Naive thymus-derived CD4-positive, alpha-beta T cell (primary cell): ENCODE data around the gene CDK9. TPM values are rescaled to one million over a fixed set of nuclear protein-coding genes. Genes with fewer than 3 reads are reported as not detected.

Experiments used
- ATAC-seq: fragments of 150-1000 bp; cut with Tn5 transposase; 2 replicates; pipeline ENCODE4 v1.10.0; 2021; ENCODE audit warnings: mild to moderate bottlenecking, moderate library complexity
- CTCF ChIA-PET: fragments of 350-600 bp; sonication (Branson Sonifier 250); formaldehyde crosslinking; loops from one replicate; lab custom pipeline; 2021; ENCODE audit warnings: antibody characterized with exemption; lab: Charles Lee
- POLR2A ChIA-PET: fragments of 350-600 bp; sonication (Branson Sonifier 250); formaldehyde crosslinking; loops from one replicate; lab custom pipeline; 2021; ENCODE audit warnings: antibody characterized with exemption, inconsistent platforms; lab: Charles Lee
- DNase-seq, 9 donors: peaks; one replicate each; pipeline versions ENCODE4 v3.0.0 to v3.0.0-alpha.2; 2020 to 2022; ENCODE audit warnings: mixed read lengths in 1 of 9
- H3K27ac ChIP-seq: one replicate; pipeline ENCODE4 v1.7.0; 2013; ENCODE audit warnings: mild to moderate bottlenecking, low read depth, low read length, moderate library complexity
- H3K27me3 ChIP-seq, 2 donors: one replicate each; pipeline ENCODE4 v1.7.0; 2013; ENCODE audit warnings: low read length in 2 of 2, mild to moderate bottlenecking in 2 of 2, moderate library complexity in 2 of 2; ENCODE audit not compliant: control insufficient read depth in 2 of 2, insufficient read depth in 2 of 2
- H3K36me3 ChIP-seq, 3 experiments: 1 replicate in 2 of 3; 2 replicates in 1 of 3; pipeline ENCODE4 v1.7.0; 2013; ENCODE audit warnings: low read length in 3 of 3, mild to moderate bottlenecking in 3 of 3, moderate library complexity in 1 of 3; ENCODE audit not compliant: insufficient read depth in 3 of 3, control insufficient read depth in 2 of 3
- H3K4me1 ChIP-seq, 2 donors: one replicate each; pipeline ENCODE4 v1.7.0; 2013; ENCODE audit warnings: low read length in 2 of 2, mild to moderate bottlenecking in 2 of 2, moderate library complexity in 1 of 2; ENCODE audit not compliant: control insufficient read depth in 2 of 2, insufficient read depth in 2 of 2
- H3K4me3 ChIP-seq: 2 replicates; pipeline ENCODE4 v1.7.0; 2013; ENCODE audit warnings: mild to moderate bottlenecking, low read length
- H3K9me3 ChIP-seq, 3 experiments: 1 replicate in 2 of 3; 2 replicates in 1 of 3; pipeline ENCODE4 v1.7.0; 2013; ENCODE audit warnings: low read length in 3 of 3; ENCODE audit not compliant: control insufficient read depth in 2 of 3
- H3K27ac Mint-ChIP-seq, 9 donors: one replicate each; pipeline ENCODE4 v1.8.0; 2020 to 2022; ENCODE audit warnings: mixed read lengths in 9 of 9, mild to moderate bottlenecking in 8 of 9, moderate library complexity in 5 of 9, inconsistent platforms in 2 of 9
- H3K27me3 Mint-ChIP-seq, 5 donors: one replicate each; pipeline ENCODE4 v1.8.0; 2021 to 2022; ENCODE audit warnings: mixed read lengths in 5 of 5, mild to moderate bottlenecking in 1 of 5
- H3K36me3 Mint-ChIP-seq, 5 donors: one replicate each; pipeline ENCODE4 v1.8.0; 2020 to 2022; ENCODE audit warnings: mixed read lengths in 5 of 5, mild to moderate bottlenecking in 3 of 5, inconsistent platforms in 1 of 5
- H3K4me1 Mint-ChIP-seq, 7 donors: one replicate each; pipeline ENCODE4 v1.8.0; 2020 to 2022; ENCODE audit warnings: mixed read lengths in 7 of 7, mild to moderate bottlenecking in 3 of 7, inconsistent platforms in 1 of 7
- H3K4me3 Mint-ChIP-seq, 10 donors: one replicate each; pipeline ENCODE4 v1.8.0; 2020 to 2022; ENCODE audit warnings: mild to moderate bottlenecking in 10 of 10, mixed read lengths in 10 of 10, moderate library complexity in 6 of 10, inconsistent platforms in 2 of 10
- H3K9me3 Mint-ChIP-seq, 11 donors: one replicate each; pipeline ENCODE4 v1.8.0; 2020 to 2022; ENCODE audit warnings: mixed read lengths in 11 of 11, mild to moderate bottlenecking in 4 of 11, inconsistent platforms in 1 of 11, moderate library complexity in 1 of 11
- intact Hi-C, 2 donors: fragments of 100-400 bp; cut with micrococcal nuclease; formaldehyde crosslinking; loops; one replicate each; pipeline ENCODE4 v1.15.1; 2023
- polyA plus RNA-seq, 2 donors: library from polyadenylated mRNA; unstranded; fragments of 300-500 nt; fragmentation: Illumina TruSeq; gene quantifications; one replicate each; pipeline ENCODE4 v1.2.3, GENCODE V29; 2021
- total RNA-seq, 6 experiments: library from RNA in 5 of 6; stranded (reverse) in 5 of 6; gene quantifications; 1 replicate in 5 of 6; 2 replicates in 1 of 6; pipeline ENCODE4 v1.2.3 and lab custom pipeline; 2021 to 2026

CDK9 gene
- total RNA-seq (100 to 1,000 TPM; 110 to 135 (median 134) TPM), polyA plus RNA-seq (10 to 100 TPM; 37.5 to 65.9 TPM), total RNA-seq (lab: John Stamatoyannopoulos, UW) (109 reads per million, percentile 86 among the genes with 10 or more reads in this experiment)

DNA sequence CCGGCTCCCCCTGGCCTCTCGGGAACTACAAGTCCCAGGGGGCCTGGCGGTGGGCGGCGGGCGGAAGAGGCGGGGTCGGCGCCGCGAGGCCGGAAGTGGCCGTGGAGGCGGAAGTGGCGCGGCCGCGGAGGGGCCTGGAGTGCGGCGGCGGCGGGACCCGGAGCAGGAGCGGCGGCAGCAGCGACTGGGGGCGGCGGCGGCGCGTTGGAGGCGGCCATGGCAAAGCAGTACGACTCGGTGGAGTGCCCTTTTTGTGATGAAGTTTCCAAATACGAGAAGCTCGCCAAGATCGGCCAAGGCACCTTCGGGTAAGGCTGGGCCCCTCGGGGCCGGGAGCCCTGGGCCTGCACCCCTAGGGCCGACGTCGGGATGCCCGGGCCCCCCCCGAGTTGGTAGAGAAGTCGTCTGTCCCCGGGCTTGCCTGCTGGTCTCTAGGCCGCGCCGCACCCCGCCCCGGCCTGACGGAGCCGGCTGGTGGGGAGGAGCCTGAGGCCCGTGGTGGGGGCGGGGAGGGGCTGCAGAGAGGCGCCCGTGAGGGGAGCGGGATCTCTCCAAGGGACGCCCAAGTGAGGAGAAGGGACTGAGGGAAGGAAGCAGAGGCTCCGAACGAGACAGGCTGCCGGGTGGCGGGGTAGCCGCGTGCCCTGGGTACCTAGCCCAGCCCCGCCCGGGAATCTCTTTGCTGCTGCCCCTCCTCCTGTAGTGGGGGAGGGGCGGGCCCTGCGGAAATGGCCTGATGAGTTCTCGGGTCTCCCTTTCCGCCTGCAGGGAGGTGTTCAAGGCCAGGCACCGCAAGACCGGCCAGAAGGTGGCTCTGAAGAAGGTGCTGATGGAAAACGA is at the start of gene CDK9:
TSS of gene CDK9 (plus strand) at position 102 of the 840 bp plus-strand sequence. CDS start at position 217, 115 bp downstream.
- Mint-ChIP-seq H3K27me3 (no peaks in the 10 kb centered on the region), H3K9me3 (no peaks in the 10 kb centered on the region), H3K4me3 (peak within 1 kb of the TSS; percentile 89 to 95 (median 92)), H3K27ac (peak within 1 kb of the TSS; percentile 91 to 98 (median 96)), H3K36me3 (peaks cover 0 to 27% (median 19%) of the 10 kb centered on the region in 5 donors), H3K4me1 (peaks cover 34 to 69% (median 62%) of the 10 kb centered on the region in 7 donors)
- DNase-seq (peak; percentile 89 to 99 (median 95)), ATAC-seq (peak; percentile 75)
- Histone ChIP-seq H3K27ac (peak within 1 kb of the TSS; percentile 90), H3K4me1 (peaks cover 50 to 53% of the 10 kb centered on the region in 2 donors), H3K9me3 (no peaks in the 10 kb centered on the region), H3K36me3 (peaks cover 24 to 49% (median 35%) of the 10 kb centered on the region in 3 experiments), H3K27me3 (no peaks in the 10 kb centered on the region), H3K4me3 (peak within 1 kb of the TSS; percentile 80)
- ChIA-PET CTCF (interaction anchor here (0.6 to 3.0 kb wide), 10 partner anchors 11 to 170 kb away, joined by 3 to 16 read pairs (median 6); partner anchors contain the start of gene TOR2A), POLR2A (interaction anchor here (0.5 to 5.1 kb wide), 22 partner anchors 11 to 341 kb away, joined by 3 to 99 read pairs (median 5); partner anchors contain the start of genes ENG, PTRH1, ST6GALNAC4 and TOR2A)
- intact Hi-C loops: loop anchor here (1.0 to 5.0 kb wide), 21 partner anchors 10 to 536 kb away; partner anchors contain the start of genes FPGS (in 2 of the 2), NAIF1 (in 2 of the 2), SLC25A25 (in 2 of the 2) and TOR2A (in 2 of the 2)

DNA sequence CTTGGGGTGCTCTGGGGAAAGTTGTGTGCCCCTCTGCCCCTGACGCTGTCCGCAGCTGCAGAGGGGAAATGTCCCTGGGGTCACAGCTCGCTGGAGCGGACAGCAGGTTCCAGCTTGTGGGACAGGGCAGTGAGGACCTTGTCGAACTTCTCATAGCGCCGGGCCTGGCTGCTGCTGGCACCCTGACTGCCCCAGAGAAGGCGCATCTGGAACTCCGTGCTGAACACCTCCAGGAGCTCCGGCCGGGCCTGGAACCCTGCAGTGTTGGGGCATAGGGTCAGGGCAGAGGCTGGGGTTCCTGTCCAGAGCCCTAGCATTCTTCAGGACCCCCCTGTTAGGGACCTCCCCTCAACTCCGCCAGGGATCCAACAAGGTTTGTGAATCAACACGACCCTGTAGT is 47.2 kb upstream of the CDK9 start:
- H3K27me3 ChIP-seq: no peaks in the 10 kb centered on the region
- ChIA-PET CTCF (interaction anchor here (1.8 kb wide), 1 partner anchor 131 kb away, joined by 5 read pairs; no protein-coding TSS in a partner anchor), POLR2A (interaction anchor here (0.6 kb wide), 1 partner anchor 44 kb away, joined by 3 read pairs; no protein-coding TSS in a partner anchor)
- no peaks in the 10 kb centered on the region for H3K9me3 ChIP-seq
- Mint-ChIP-seq H3K36me3 (peaks cover 0 to 26% (median 7%) of the 10 kb centered on the region in 5 donors), H3K4me3 (no peak overlapping the region), H3K9me3 (peaks cover 0 to 4% (median 0%) of the 10 kb centered on the region in 11 donors), H3K4me1 (peaks cover 0 to 20% (median 15%) of the 10 kb centered on the region in 7 donors), H3K27ac (peak overlapping the region in 2 of 9 donors; percentile 55 to 89), H3K27me3 (no peaks in the 10 kb centered on the region)
- H3K4me3 ChIP-seq: no peak overlapping the region
- intact Hi-C loops: loop anchor here (10.0 kb wide), 2 partner anchors 326 to 794 kb away; partner anchors contain the start of genes NAIF1 (in 1 of the 2) and SLC25A25 (in 1 of the 2)
- peaks cover 14 to 15% of the 10 kb centered on the region in 2 donors for H3K4me1 ChIP-seq
- H3K27ac ChIP-seq: no peak overlapping the region
- DNase-seq: no peak
- peaks cover 0 to 57% (median 6%) of the 10 kb centered on the region in 3 experiments for H3K36me3 ChIP-seq
- no peak for ATAC-seq

DNA sequence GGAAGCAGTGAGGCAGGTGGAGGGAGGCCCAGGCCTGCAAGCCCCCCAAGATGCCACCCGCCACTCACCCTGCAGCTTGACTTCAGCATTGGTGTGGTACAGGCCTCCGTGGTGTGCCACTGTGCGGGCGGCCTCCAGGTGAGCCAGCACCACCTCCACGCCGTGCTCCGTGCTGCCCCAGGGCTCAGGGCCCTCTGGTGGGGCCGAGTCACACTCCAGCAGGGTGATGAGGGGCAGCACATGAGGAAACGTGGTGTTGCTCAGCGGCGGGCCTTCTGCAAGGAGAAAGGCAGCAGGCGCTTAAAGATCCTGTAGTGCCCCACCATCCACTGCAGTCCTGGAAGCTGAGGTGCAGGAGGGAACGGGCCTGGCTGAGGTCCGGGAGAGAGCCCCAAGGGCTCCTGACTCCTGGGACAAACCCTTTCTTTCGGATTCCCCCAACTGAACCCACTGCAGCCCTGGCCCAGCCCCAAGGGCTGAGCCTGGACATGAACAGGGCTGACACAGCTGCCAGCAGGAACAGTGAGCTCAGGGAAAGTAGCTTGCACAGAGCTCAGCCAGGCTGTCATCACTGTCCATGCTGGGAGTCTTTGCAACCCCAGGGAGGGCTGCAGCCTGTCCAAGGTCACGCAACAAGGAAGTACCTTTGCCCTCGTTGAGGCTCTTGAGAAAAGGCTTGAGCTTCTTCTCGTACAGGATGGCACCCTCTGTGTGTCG is 46.1 kb upstream of the CDK9 start:
- Mint-ChIP-seq H3K27ac (no peak overlapping the region), H3K36me3 (peaks cover 0 to 29% (median 7%) of the 10 kb centered on the region in 5 donors), H3K27me3 (no peaks in the 10 kb centered on the region), H3K9me3 (peaks cover 0 to 4% (median 0%) of the 10 kb centered on the region in 11 donors), H3K4me1 (peaks cover 0 to 11% (median 7%) of the 10 kb centered on the region in 7 donors), H3K4me3 (no peak overlapping the region)
- Histone ChIP-seq H3K27ac (no peak overlapping the region), H3K4me1 (peaks cover 5 to 7% of the 10 kb centered on the region in 2 donors), H3K4me3 (no peak overlapping the region), H3K9me3 (no peaks in the 10 kb centered on the region), H3K36me3 (peaks cover 0 to 66% (median 6%) of the 10 kb centered on the region in 3 experiments), H3K27me3 (no peaks in the 10 kb centered on the region)
- ChIA-PET POLR2A (interaction anchor here (0.9 to 1.2 kb wide), 2 partner anchors 9 to 181 kb away, joined by 4 to 5 read pairs; no protein-coding TSS in a partner anchor), CTCF (interaction anchor here (0.8 to 1.8 kb wide), 2 partner anchors 46 to 130 kb away, joined by 3 to 5 read pairs; partner anchors contain the start of gene CDK9)
- DNase-seq (no peak), ATAC-seq (no peak)
- intact Hi-C loops: loop anchor here (10.0 kb wide), 2 partner anchors 325 to 795 kb away; partner anchors contain the start of genes NAIF1 (in 1 of the 2) and SLC25A25 (in 1 of the 2)

- H3K4me1 ChIP-seq: no peaks in the 10 kb centered on the region
- ChIA-PET CTCF (interaction anchor here (0.7 kb wide), 1 partner anchor 169 kb away, joined by 4 read pairs; no protein-coding TSS in a partner anchor), POLR2A (interaction anchor here (0.7 to 1.1 kb wide), 2 partner anchors 29 to 35 kb away, joined by 3 read pairs; no protein-coding TSS in a partner anchor)
- Mint-ChIP-seq H3K27me3 (no peaks in the 10 kb centered on the region), H3K36me3 (peaks cover 0 to 36% (median 7%) of the 10 kb centered on the region in 5 donors), H3K27ac (peak overlapping the region in 2 of 9 donors; percentile 5 to 52), H3K9me3 (no peaks in the 10 kb centered on the region), H3K4me1 (peaks cover 1 to 8% (median 4%) of the 10 kb centered on the region in 7 donors), H3K4me3 (no peak overlapping the region)
- no peaks in the 10 kb centered on the region for H3K27me3 ChIP-seq
- no peak overlapping the region for H3K4me3 ChIP-seq
- intact Hi-C loops: no loop called here
- H3K27ac ChIP-seq: peak overlapping the region; percentile 7
- no peak for DNase-seq
- H3K36me3 ChIP-seq: peaks cover 0 to 83% (median 6%) of the 10 kb centered on the region in 3 experiments
- ATAC-seq: no peak
- H3K9me3 ChIP-seq: no peaks in the 10 kb centered on the region
Measured at GRCh38 chr9:127741831-127742434, 43.9 kb upstream of the CDK9 start.

- no peak overlapping the region for H3K4me3 Mint-ChIP-seq
- H3K27me3 ChIP-seq: no peaks in the 10 kb centered on the region
- peaks cover 0 to 89% (median 6%) of the 10 kb centered on the region in 3 experiments for H3K36me3 ChIP-seq
- H3K4me3 ChIP-seq: no peak overlapping the region
- H3K36me3 Mint-ChIP-seq: peaks cover 0 to 36% (median 7%) of the 10 kb centered on the region in 5 donors
- no peaks in the 10 kb centered on the region for H3K9me3 ChIP-seq
- H3K27ac Mint-ChIP-seq: peak overlapping the region in 2 of 9 donors; percentile 5 to 34
- CTCF ChIA-PET: no interaction called here
- H3K4me1 ChIP-seq: no peaks in the 10 kb centered on the region
- ATAC-seq (no peak), DNase-seq (no peak)
- no peaks in the 10 kb centered on the region for H3K9me3 Mint-ChIP-seq
- POLR2A ChIA-PET: interaction anchor here (0.7 to 1.1 kb wide), 3 partner anchors 17 to 34 kb away, joined by 3 to 4 read pairs (median 3); no protein-coding TSS in a partner anchor
- no peak overlapping the region for H3K27ac ChIP-seq
- H3K27me3 Mint-ChIP-seq: no peaks in the 10 kb centered on the region
- intact Hi-C loops: no loop called here
- peaks cover 3 to 12% (median 9%) of the 10 kb centered on the region in 7 donors for H3K4me1 Mint-ChIP-seq
Measured at GRCh38 chr9:127742435-127743088, 43.3 kb upstream of the CDK9 start.
